Activated naive CD4-positive, alpha-beta T cell treated with Interleukin-2 at 50 U/mL for 16 hours (primary cell): ENCODE measurements around the gene LAMA5.

Experiments
- DNase-seq: peaks from one replicate; pipeline ENCODE4 v3.0.0-alpha.2; 2020

Gene LAMA5

DNA sequence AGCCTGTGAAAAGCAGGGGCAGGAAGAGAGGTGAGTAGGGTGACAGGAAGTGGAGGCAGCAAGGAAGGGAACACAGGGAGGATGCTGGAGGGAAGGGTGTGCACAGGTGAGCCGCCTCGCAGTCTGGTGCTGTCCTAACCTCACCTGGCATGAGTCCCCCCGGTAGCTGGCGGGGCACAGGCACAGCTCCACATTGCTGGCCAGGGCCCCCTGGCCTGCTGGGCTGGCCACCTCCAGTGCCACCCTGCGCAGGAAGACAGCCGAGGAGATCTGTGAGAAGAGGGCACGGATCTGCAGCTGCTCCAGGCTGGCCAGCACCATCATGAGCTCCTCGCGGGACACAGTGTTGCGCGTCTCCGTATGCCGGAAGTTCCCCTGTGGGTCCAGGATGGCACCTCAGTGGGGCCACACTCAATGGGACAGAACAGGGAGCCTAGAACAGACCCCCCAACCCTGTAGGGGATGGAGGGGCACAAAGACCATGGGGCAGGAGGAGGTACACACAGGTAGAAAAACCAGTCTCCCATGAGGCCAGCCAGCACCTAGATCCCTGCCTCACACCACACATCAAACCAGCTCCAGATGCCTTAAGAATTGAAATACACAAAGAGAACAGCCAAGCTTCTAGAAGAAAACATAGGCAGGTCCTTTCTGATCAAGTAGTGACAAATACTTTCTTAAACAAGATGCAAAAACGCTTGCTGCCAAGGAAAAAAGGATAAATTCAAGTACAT lies 41.8 kb downstream of the LAMA5 start:
- DNase-seq: no peak

GRCh38 chr20:62323980-62324906 lies 42.9 kb downstream of the LAMA5 start:
- DNase-seq: no peak

GRCh38 chr20:62323146-62323979 lies 43.7 kb downstream of the LAMA5 start:
- no peak for DNase-seq

DNA sequence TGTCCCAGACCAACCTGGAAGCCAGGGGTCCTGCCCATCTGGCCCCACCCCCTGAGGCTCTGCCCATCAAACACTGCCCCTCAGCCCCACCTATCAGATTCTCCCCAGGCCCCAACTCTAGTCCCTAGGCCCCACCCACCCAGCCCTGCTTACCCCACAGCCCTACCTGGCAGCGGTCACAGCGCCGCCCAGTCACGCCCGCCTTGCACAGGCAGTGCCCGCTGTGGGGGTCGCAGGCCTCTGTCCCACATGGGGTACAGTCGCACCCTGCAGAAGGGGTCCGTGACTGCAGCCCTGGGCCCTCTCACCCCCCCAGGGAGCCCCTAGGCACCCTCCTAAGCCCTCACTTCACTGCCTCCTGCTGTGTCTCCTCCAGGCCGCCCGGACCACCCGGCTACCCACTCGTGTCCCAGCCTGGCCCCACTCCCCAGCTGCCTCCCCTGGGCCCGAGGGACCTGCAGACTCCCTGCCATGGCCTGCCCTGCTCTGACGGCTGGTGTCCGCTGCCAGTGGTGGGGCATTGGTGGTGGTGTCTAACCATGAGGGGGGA lies 44.5 kb downstream of the LAMA5 start:
- DNase-seq: no peak

GRCh38 chr20:62321975-62322374 lies 45.1 kb downstream of the LAMA5 start:
- DNase-seq: no peak

DNA sequence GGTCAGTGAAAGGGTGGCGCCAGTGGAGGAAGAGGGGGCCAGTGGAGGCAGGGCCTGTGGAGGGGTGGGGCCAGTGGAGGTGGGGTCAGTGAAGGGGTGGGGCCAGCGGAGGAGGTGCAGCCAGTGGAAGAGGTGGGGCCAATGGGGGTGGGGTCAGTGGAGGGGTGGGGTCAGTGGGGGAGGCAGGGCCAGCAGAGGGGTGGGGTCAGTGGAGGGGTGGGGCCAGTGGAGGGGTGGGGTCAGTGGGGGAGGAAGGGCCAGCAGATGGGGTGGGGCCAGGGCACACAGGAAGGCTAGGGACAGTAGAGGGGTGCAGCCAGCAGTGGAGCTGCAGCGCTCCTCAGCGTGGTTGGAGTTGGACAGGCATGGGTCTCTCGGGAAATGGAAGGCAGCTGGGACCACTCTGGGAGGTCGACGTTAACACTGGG lies 45.6 kb downstream of the LAMA5 start:
- DNase-seq: no peak

GRCh38 chr20:62320581-62321354 lies 46.3 kb downstream of the LAMA5 start:
- DNase-seq: no peak

DNA sequence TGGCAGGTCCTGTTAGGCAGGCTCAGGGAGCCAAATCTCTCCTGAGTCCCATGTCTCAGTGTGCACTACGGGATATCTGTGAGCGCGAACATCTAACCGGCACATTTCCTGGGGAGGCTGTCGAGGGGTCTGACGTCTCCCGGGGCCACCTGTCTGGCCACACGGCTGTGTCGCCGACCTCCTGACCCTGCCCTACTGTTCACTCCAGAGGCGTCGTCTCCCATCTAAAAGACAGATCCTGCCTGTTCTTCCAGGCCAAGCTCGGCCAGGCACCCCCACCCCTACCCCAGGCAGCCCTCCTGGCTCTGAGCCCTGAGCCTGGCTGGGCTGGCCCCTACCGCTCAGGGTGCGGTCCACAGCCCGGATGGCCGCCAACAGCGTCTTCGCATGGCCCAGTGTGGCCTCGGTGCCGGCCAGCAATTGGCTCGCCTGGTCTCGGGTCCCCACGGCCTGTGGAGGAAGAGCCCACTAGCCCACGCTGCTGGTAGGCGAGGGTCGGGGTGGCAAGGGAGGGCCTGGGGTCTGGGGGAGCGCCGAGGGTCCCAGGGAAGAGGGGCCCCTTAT lies 47.7 kb downstream of the LAMA5 start:
- no peak for DNase-seq

DNA sequence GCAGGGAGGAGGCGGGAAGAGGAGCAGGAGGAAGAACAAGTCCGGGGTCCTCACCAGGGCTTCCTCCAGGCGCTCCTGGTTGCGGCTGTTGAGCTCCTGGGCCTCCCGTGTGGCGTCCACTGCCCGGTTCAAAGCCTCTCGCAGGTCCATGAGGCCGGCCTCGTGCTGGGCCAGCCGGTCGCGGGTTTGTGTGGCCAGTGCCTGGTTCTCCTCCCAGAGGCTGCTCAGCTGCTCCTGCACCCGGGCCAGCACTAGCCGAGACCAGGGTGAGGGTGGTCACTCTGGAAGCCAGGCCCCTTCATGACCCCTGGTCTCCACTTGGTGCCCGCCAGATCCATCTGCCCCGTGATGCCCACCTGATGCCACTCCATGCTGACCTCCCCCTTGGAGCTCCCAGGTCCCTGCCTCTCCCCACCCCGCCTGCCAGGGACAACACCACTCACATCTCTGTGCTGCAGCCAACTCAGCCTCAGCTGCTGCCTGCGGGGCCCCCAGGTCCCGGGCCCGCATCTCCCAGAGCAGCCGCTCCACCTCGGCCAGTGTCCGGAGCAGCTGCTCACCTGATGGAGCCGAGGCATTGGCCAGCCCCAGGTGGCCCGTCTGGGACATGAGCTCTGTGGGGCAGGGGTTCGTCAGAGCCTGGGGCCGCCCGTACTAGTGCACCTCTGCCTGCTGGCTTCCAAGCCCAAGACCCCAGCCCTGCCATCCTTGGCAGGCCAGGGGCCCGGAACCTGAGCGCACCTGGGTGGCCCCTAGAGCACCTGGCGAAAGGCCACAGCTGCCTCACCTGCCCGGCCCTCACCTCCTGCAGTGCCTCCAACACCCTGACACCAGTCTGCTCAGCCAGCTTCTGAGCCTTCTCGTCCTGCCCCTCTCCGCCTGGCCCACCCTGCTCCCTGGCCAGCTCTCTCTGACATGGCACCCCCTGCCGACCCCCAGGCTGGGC lies 48.4 kb downstream of the LAMA5 start:
- no peak for DNase-seq

- DNase-seq: no peak
These were observed 49.9 kb downstream of the LAMA5 start for GRCh38 chr20:62317167-62317655.

- DNase-seq: no peak
These were observed 50.6 kb downstream of the LAMA5 start for GRCh38 chr20:62316331-62317166.

- DNase-seq: no peak
These were observed 51.3 kb downstream of the LAMA5 start for GRCh38 chr20:62315773-62316172.

GRCh38 chr20:62314711-62315302 lies 52.3 kb downstream of the LAMA5 start:
- no peak for DNase-seq

- no peak for DNase-seq
These were observed 52.8 kb downstream of the LAMA5 start for GRCh38 chr20:62314339-62314638.

GRCh38 chr20:62313460-62314338 lies 53.4 kb downstream of the LAMA5 start:
- DNase-seq: no peak

DNA sequence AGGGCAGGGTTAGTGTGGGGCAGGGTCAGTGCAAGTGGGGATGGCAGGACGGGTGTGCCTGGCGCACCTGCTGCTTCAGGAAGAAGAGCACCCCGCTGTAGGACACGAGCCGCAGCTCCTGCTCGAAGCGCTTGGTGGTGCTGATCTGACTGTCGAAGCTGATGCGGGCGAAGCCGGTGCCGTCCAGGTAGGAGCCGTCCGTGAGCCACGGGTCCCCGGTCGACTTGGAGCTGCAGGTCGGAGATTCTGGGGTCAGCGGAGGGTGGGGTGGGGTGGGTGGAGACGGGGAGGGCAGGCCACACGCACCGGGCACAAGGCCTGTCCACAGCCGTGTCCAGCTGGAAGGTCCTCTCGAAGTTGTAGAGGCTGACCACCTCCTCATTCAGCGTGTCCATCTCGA lies 54.1 kb downstream of the LAMA5 start:
- no peak for DNase-seq

- no peak for DNase-seq
These were observed 54.5 kb downstream of the LAMA5 start for GRCh38 chr20:62312662-62312977.
